ENCODE measurements around the gene P2RY2. TPM values are rescaled to one million over a fixed set of nuclear protein-coding genes. Genes with fewer than 3 reads are reported as not detected.

P2RY2 gene
- total and polyA plus RNA-seq, 2 of the 8 experiments (the other 6 are each of a cell fraction or from before 2014, with no cell fraction given): 1.0 to 1.5 TPM

DNA sequence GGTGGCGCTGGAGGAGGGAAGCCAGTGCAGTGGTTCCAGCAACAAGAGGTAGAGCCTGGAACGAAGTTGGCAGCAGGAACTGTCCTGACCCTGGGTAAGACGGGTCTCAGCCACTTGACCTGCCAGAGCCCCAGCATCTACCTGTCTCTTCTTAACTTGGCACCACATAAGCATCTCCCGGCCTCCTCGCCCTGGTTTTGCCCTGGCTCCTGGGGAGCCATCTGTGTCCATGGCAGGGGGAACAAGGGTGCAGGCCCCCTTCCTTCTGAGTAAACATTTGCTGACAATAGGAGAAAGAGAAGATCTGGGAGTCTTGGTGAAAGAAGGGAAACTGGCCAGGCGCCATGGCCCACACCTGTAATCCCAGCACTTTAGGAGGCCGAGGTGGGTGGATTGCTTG is 12.8 kb downstream of the P2RY2 start:
- Histone ChIP-seq H3K14ac (ENCODE audit: insufficient read length) (no peak overlapping the region), H4K91ac (replicated peaks; ENCODE audit: insufficient read length, low read length) (no peak overlapping the region), H4K8ac (ENCODE audit: extremely low read depth, insufficient read depth, low read length) (no peak overlapping the region), H3K79me1 (ENCODE audit: low read depth, low read length) (no peaks in the 10 kb centered on the region; the same call in 1 of the 2 replicates), H3K4me1 (replicated peaks in 1 of 4; ENCODE audit: control insufficient read depth in 3 of 4, insufficient read depth in 4 of 4, low read length in 3 of 4) (peaks cover 3 to 15% (median 13%) of the 10 kb centered on the region in 4 experiments), H3K9ac (replicated peaks in 1 of 4; ENCODE audit: extremely low read depth in 1 of 4, low read depth in 3 of 4, low read length in 3 of 4) (no peak overlapping the region), H3K79me2 (ENCODE audit: control insufficient read depth in 1 of 2, insufficient read depth in 2 of 2, low read length in 2 of 2) (no peaks in the 10 kb centered on the region), H2AFZ (ENCODE audit: low read length) (no peak overlapping the region), H3K9me3 (ENCODE audit: insufficient read depth in 2 of 2, low read depth in 1 of 2, low read length in 1 of 2) (no peaks in the 10 kb centered on the region), H4K5ac (ENCODE audit: insufficient read length, low read depth, low read length) (no peak overlapping the region), H2AK5ac (ENCODE audit: low read depth, low read length) (no peak overlapping the region), H2BK120ac (replicated peaks; ENCODE audit: low read depth, low read length) (no peak overlapping the region), H3K36me3 (ENCODE audit: control insufficient read depth in 2 of 4, insufficient read depth in 4 of 4, low read length in 3 of 4) (no peaks in the 10 kb centered on the region), H3K4me3 (ENCODE audit: extremely low read depth in 1 of 4, insufficient read depth in 2 of 4, low read depth in 3 of 4, low read length in 4 of 4) (no peak overlapping the region), H3K27ac (ENCODE audit: low read depth, low read length) (no peak overlapping the region), H3K4ac (replicated peaks; ENCODE audit: insufficient read length, low read depth, low read length) (no peak overlapping the region), H3K23me2 (ENCODE audit: low read depth, low read length) (no peaks in the 10 kb centered on the region; the same call in 1 of the 2 replicates), H3K18ac (ENCODE audit: extremely low read depth, low read length) (no peak overlapping the region), H3K56ac (replicated peaks; ENCODE audit: insufficient read length, low read depth, low read length) (no peak overlapping the region), H3K4me2 (ENCODE audit: insufficient read depth in 1 of 2, low read depth in 2 of 2, low read length in 2 of 2) (no peak overlapping the region), H2BK20ac (ENCODE audit: low read length) (no peak overlapping the region), H2BK5ac (ENCODE audit: low read depth, low read length) (no peak overlapping the region), H4K20me1 (replicated peaks in 1 of 2; ENCODE audit: control insufficient read depth in 1 of 2, insufficient read depth in 2 of 2, low read length in 2 of 2) (no peaks in the 10 kb centered on the region), H2BK12ac (ENCODE audit: low read depth, low read length) (no peak overlapping the region), H3K23ac (ENCODE audit: insufficient read length) (no peak overlapping the region), H2BK15ac (ENCODE audit: low read length) (no peak overlapping the region), H3K27me3 (replicated peaks in 1 of 4; ENCODE audit: control insufficient read depth in 3 of 4, extremely low read depth in 1 of 4, insufficient read depth in 3 of 4, low read length in 3 of 4) (no peaks in the 10 kb centered on the region; a peak in 1 of 7 replicates)
- 86% methylated on average over 5 of the region's 7 CpGs; no CpG with 5 or more reads in 1 of the 2 experiments for WGBS, 2 experiments (ENCODE audit: extremely low coverage in 1 of 2, insufficient coverage in 1 of 2, insufficient read length in 1 of 2, insufficient replicate concordance in 2 of 2, low coverage in 1 of 2, low lambda C conversion rate in 2 of 2, missing lambda C conversion rate in 1 of 2)
- no peak for TF ChIP-seq SIX5 (IDR thresholded peaks at IDR 0.05; ENCODE audit: low read depth, low read length)
- TF ChIP-seq YY1 (IDR thresholded peaks at IDR 0.05; ENCODE audit: low read depth, low read length): no peak
- no peak for TF ChIP-seq CHD1 (IDR thresholded peaks at IDR 0.05; ENCODE audit: low read depth, low read length)
- TF ChIP-seq EZH2 (IDR thresholded peaks at IDR 0.05; ENCODE audit: low read depth, low read length, severe bottlenecking): no peak
- no peak for TF ChIP-seq EP300 (IDR thresholded peaks at IDR 0.05; ENCODE audit: borderline replicate concordance in 1 of 2, low read depth in 2 of 2, low read length in 2 of 2)
- no peak for TF ChIP-seq HDAC2 (IDR thresholded peaks at IDR 0.05; ENCODE audit: borderline replicate concordance in 1 of 2, low read depth in 2 of 2, low read length in 2 of 2)
- no peak for TF ChIP-seq SIN3A (conservative IDR thresholded peaks at IDR 0.05 in 1 of 2, IDR thresholded peaks at IDR 0.05 in 1 of 2; ENCODE audit: low read depth in 1 of 2, low read length in 2 of 2)
- TF ChIP-seq SIRT6 (IDR thresholded peaks at IDR 0.05; ENCODE audit: low read length): no peak
- TF ChIP-seq JUN (IDR thresholded peaks at IDR 0.05; ENCODE audit: low read depth, low read length): no peak
- ChIA-PET CTCF (ENCODE audit: partially characterized antibody) (interaction anchor here (1.0 to 21.6 kb wide), 4 partner anchors 13 to 256 kb away, joined by 3 to 451 read pairs (median 38); no protein-coding TSS in a partner anchor), POLR2A (ENCODE audit: partially characterized antibody) (interaction anchor here (1.8 kb wide), 1 partner anchor 12 kb away, joined by 4 read pairs; no protein-coding TSS in a partner anchor)
- DNase-seq (ENCODE audit: low read depth in 1 of 2, low spot score in 2 of 2) (no peak), FAIRE-seq (no peak)
